Aorta (tissue), 5 donors: ENCODE results near the gene FRMD1. TPM values are rescaled to one million over a fixed set of nuclear protein-coding genes. Genes with fewer than 3 reads are reported as not detected.
"Not testable (repeated sequence)": the region's sequence is repeated elsewhere in the genome, so short reads cannot be mapped to it uniquely, and the experiment has no call there.

ENCODE experiments used
- ATAC-seq: fragments of 200-7000 bp; cut with Tn5 transposase; one replicate; pipeline ENCODE4 v1.9.1; 2022; ENCODE audit warnings: moderate library complexity; ENCODE audit not compliant: low FRiP score
- DNase-seq, 2 donors: peaks; one replicate each; pipeline ENCODE4 v3.0.0-alpha.2; 2020
- H3K27ac ChIP-seq, 2 donors: one replicate each; pipeline ENCODE4 v1.5.1; 2013; ENCODE audit warnings: low read length in 2 of 2, mild to moderate bottlenecking in 2 of 2, moderate library complexity in 2 of 2, control low read depth in 1 of 2, inconsistent platforms in 1 of 2, low read depth in 1 of 2
- H3K27me3 ChIP-seq, 2 donors: one replicate each; pipeline ENCODE4 v1.6.1; 2013; ENCODE audit warnings: control low read depth in 1 of 2, low read length in 1 of 2, mild to moderate bottlenecking in 1 of 2, moderate library complexity in 1 of 2; ENCODE audit not compliant: insufficient read depth in 2 of 2, control insufficient read depth in 1 of 2
- H3K36me3 ChIP-seq, 2 donors: one replicate each; pipeline ENCODE4 v1.6.1; 2013; ENCODE audit warnings: control low read depth in 1 of 2, low read length in 1 of 2, mild to moderate bottlenecking in 1 of 2; ENCODE audit not compliant: insufficient read depth in 2 of 2, control insufficient read depth in 1 of 2
- H3K4me1 ChIP-seq, 2 donors: one replicate each; pipeline ENCODE4 v1.6.1; 2013; ENCODE audit warnings: low read length in 2 of 2, control low read depth in 1 of 2, mild to moderate bottlenecking in 1 of 2, moderate library complexity in 1 of 2; ENCODE audit not compliant: insufficient read depth in 2 of 2, control insufficient read depth in 1 of 2
- H3K4me3 ChIP-seq, 2 donors: one replicate each; pipeline ENCODE4 v1.5.1; 2013; ENCODE audit warnings: low read length in 2 of 2, control low read depth in 1 of 2, mild to moderate bottlenecking in 1 of 2
- H3K9me3 ChIP-seq: one replicate; pipeline ENCODE4 v1.6.1; 2013; ENCODE audit warnings: mild to moderate bottlenecking, low read length; ENCODE audit not compliant: control insufficient read depth
- WGBS, 2 donors: extraction: QIAGEN DNeasy Blood & Tissue Kit; methylation state at CpG; one replicate each; pipeline ENCODE4 v1.1.7; 2013; 5-methylcytosine and 5-hydroxymethylcytosine counted together
- intact Hi-C, 2 donors: fragments of 100-400 bp; cut with DNase I; formaldehyde crosslinking; loops; one replicate each; pipeline versions ENCODE4 v1.14.2 to v1.15.0; 2022
- polyA plus RNA-seq, 2 donors: library from polyadenylated mRNA; stranded (reverse); fragments of 200-250 nt; gene quantifications; one replicate each; pipeline ENCODE4 v1.2.3, GENCODE V29; 2013
- total RNA-seq, 2 donors: library from RNA; stranded (reverse); fragmentation: NEBNext Ultra II Directional; extraction: Animal tissue kit (Norgen Biotek cat#: 25700); gene quantifications; one replicate each; pipeline ENCODE4 v1.2.1, GENCODE V29; 2021
- donor health status: healthy with polysubstance abuse.
- donor health status: Bipolar disorder and iron deficiency.
- donor health status: DM: no; HTN: no; CAD: no.
- donor health status: DM: no; HTN: no; CAD: no.
- donor health status: DM: yes; HTN: yes; CAD: no.

Gene FRMD1
- total and polyA plus RNA-seq, 4 donors: 0.03 to 0.38 (median 0.13) TPM

GRCh38 chr6:168078175-168078942, 653 bp downstream of the FRMD1 start:
- Histone ChIP-seq H3K27ac (no peak overlapping the region), H3K4me1 (no peaks in the 10 kb centered on the region), H3K36me3 (no peaks in the 10 kb centered on the region), H3K9me3 (no peaks in the 10 kb centered on the region), H3K27me3 (no peaks in the 10 kb centered on the region), H3K4me3 (no peak overlapping the region)
- ATAC-seq (no peak), DNase-seq (no peak)
- WGBS, 2 donors: 78 to 80% methylated on average over 19 to 21 of the region's 21 CpGs
- intact Hi-C loops: no loop called here

- intact Hi-C loops, H3K4me3 ChIP-seq, DNase-seq, H3K36me3 ChIP-seq, H3K4me1 ChIP-seq, H3K9me3 ChIP-seq, H3K27me3 ChIP-seq, H3K27ac ChIP-seq, ATAC-seq: not testable (repeated sequence)
- 93 to 95% methylated on average over 7 of the region's 7 CpGs for WGBS, 2 donors
These were observed 1.6 kb downstream of the FRMD1 start for GRCh38 chr6:168077401-168077800.

GRCh38 chr6:168075787-168076202, 3.2 kb downstream of the FRMD1 start:
- Histone ChIP-seq H3K27ac (no peak overlapping the region), H3K4me3 (no peak overlapping the region), H3K36me3 (no peaks in the 10 kb centered on the region), H3K9me3 (no peaks in the 10 kb centered on the region), H3K4me1 (no peaks in the 10 kb centered on the region), H3K27me3 (no peaks in the 10 kb centered on the region)
- ATAC-seq (no peak), DNase-seq (no peak)
- intact Hi-C loops: no loop called here
- 88 to 91% methylated on average over 33 to 34 of the region's 34 CpGs for WGBS, 2 donors

- ATAC-seq: no peak
These were observed 3.8 kb downstream of the FRMD1 start for GRCh38 chr6:168075216-168075615.

GRCh38 chr6:168073937-168074730, 4.9 kb downstream of the FRMD1 start:
- no peak overlapping the region for H3K27ac ChIP-seq
- no peaks in the 10 kb centered on the region for H3K9me3 ChIP-seq
- H3K4me3 ChIP-seq: no peak overlapping the region
- no peaks in the 10 kb centered on the region for H3K36me3 ChIP-seq
- ATAC-seq (no peak), DNase-seq (no peak)
- intact Hi-C loops: no loop called here
- no peaks in the 10 kb centered on the region for H3K27me3 ChIP-seq
- WGBS, 2 donors: 75 to 79% methylated on average over 13 of the region's 13 CpGs
- no peaks in the 10 kb centered on the region for H3K4me1 ChIP-seq

More at GRCh38 chr6:168075216-168075615, 3.8 kb downstream of the FRMD1 start:
- intact Hi-C loops: no loop called here
- H3K36me3 ChIP-seq: no peaks in the 10 kb centered on the region
- no peak overlapping the region for H3K27ac ChIP-seq
- WGBS, 2 donors: 90 to 91% methylated on average over 13 of the region's 13 CpGs
- H3K27me3 ChIP-seq: no peaks in the 10 kb centered on the region
- DNase-seq: no peak
- H3K9me3 ChIP-seq: no peaks in the 10 kb centered on the region
- no peaks in the 10 kb centered on the region for H3K4me1 ChIP-seq
- no peak overlapping the region for H3K4me3 ChIP-seq

- no peak overlapping the region for H3K4me3 ChIP-seq
- no peaks in the 10 kb centered on the region for H3K36me3 ChIP-seq
- no peak overlapping the region for H3K27ac ChIP-seq
- intact Hi-C loops: no loop called here
- no peak for DNase-seq
- ATAC-seq: no peak
- 43 to 49% methylated on average over 4 of the region's 4 CpGs for WGBS, 2 donors
- no peaks in the 10 kb centered on the region for H3K9me3 ChIP-seq
- H3K4me1 ChIP-seq: no peaks in the 10 kb centered on the region
- H3K27me3 ChIP-seq: no peaks in the 10 kb centered on the region
These were observed 6.3 kb downstream of the FRMD1 start for GRCh38 chr6:168072730-168073129.

- ATAC-seq (no peak), DNase-seq (no peak)
- no peaks in the 10 kb centered on the region for H3K4me1 ChIP-seq
- H3K27ac ChIP-seq: no peak overlapping the region
- H3K27me3 ChIP-seq: no peaks in the 10 kb centered on the region
- H3K36me3 ChIP-seq: no peaks in the 10 kb centered on the region
- 91 to 92% methylated on average over 24 of the region's 24 CpGs for WGBS, 2 donors
- no peak overlapping the region for H3K4me3 ChIP-seq
- intact Hi-C loops: no loop called here
- H3K9me3 ChIP-seq: no peaks in the 10 kb centered on the region
These were observed 6.8 kb downstream of the FRMD1 start for GRCh38 chr6:168072261-168072660.

GRCh38 chr6:168071620-168072019, 7.4 kb downstream of the FRMD1 start:
- no peak overlapping the region for H3K4me3 ChIP-seq
- no peaks in the 10 kb centered on the region for H3K36me3 ChIP-seq
- intact Hi-C loops: no loop called here
- no peaks in the 10 kb centered on the region for H3K4me1 ChIP-seq
- WGBS, 2 donors: 88 to 92% methylated on average over 9 of the region's 9 CpGs
- H3K27ac ChIP-seq: no peak overlapping the region
- ATAC-seq: no peak
- no peaks in the 10 kb centered on the region for H3K9me3 ChIP-seq
- DNase-seq: no peak
- H3K27me3 ChIP-seq: no peaks in the 10 kb centered on the region

- Histone ChIP-seq H3K27me3 (no peaks in the 10 kb centered on the region), H3K9me3 (no peaks in the 10 kb centered on the region), H3K27ac (no peak overlapping the region), H3K4me1 (no peaks in the 10 kb centered on the region), H3K4me3 (no peak overlapping the region), H3K36me3 (no peaks in the 10 kb centered on the region)
- ATAC-seq (no peak), DNase-seq (no peak)
- intact Hi-C loops: no loop called here
- WGBS, 2 donors: 95% methylated on average over 7 of the region's 7 CpGs
These were observed 8.2 kb downstream of the FRMD1 start for GRCh38 chr6:168070804-168071203.
